Stimulated activated CD4-positive, alpha-beta T cell treated with anti-CD3 and anti-CD28 coated beads, Interleukin-4, amount 100 ng/mL, for 24 hours (primary cell): ENCODE results near the gene SAXO2.
A peak's percentile ranks its signal among the peaks of the same experiment; 100 is the strongest.
"Not testable (repeated sequence)": the region's sequence is repeated elsewhere in the genome, so short reads cannot be mapped to it uniquely, and the experiment has no call there.

ENCODE experiments used
- DNase-seq: peaks from one replicate; pipeline ENCODE4 v3.0.0-alpha.2; 2020

SAXO2 gene

GRCh38 chr15:82288202-82288601 lies 25.6 kb downstream of the SAXO2 start:
- not testable (repeated sequence) for DNase-seq

GRCh38 chr15:82292271-82292670 lies 29.7 kb downstream of the SAXO2 start:
- DNase-seq, result no peak

- DNase-seq, result no peak
Measured at GRCh38 chr15:82294061-82294690, 31.6 kb downstream of the SAXO2 start.

- DNase-seq, result no peak
Measured at GRCh38 chr15:82297546-82297945, 34.9 kb downstream of the SAXO2 start.

- DNase-seq, result no peak
Measured at GRCh38 chr15:82298032-82298431, 35.4 kb downstream of the SAXO2 start.

- peak; percentile 42 for DNase-seq
Measured at GRCh38 chr15:82298520-82298919, 35.9 kb downstream of the SAXO2 start.

- not testable (repeated sequence) for DNase-seq
Measured at GRCh38 chr15:82299511-82299914, 36.9 kb downstream of the SAXO2 start.

- not testable (repeated sequence) for DNase-seq
Measured at GRCh38 chr15:82300326-82300725, 37.7 kb downstream of the SAXO2 start.

- no peak for DNase-seq
Measured at GRCh38 chr15:82300883-82301282, 38.3 kb downstream of the SAXO2 start.

GRCh38 chr15:82301296-82302016 lies 38.8 kb downstream of the SAXO2 start:
- no peak for DNase-seq

GRCh38 chr15:82303956-82304777 lies 41.5 kb downstream of the SAXO2 start:
- DNase-seq, result no peak

GRCh38 chr15:82304778-82305090 lies 42.1 kb downstream of the SAXO2 start:
- no peak for DNase-seq

- DNase-seq, result no peak
Measured at GRCh38 chr15:82305621-82306048, 43.0 kb downstream of the SAXO2 start.

GRCh38 chr15:82306791-82307713 lies 44.4 kb downstream of the SAXO2 start:
- DNase-seq, result no peak

- DNase-seq, result no peak
Measured at GRCh38 chr15:82307714-82308081, 45.1 kb downstream of the SAXO2 start.

- DNase-seq, result no peak
Measured at GRCh38 chr15:82309802-82310201, 47.2 kb downstream of the SAXO2 start.

- not testable (repeated sequence) for DNase-seq
Measured at GRCh38 chr15:82311321-82311720, 48.7 kb downstream of the SAXO2 start.

GRCh38 chr15:82312586-82313349 lies 50.1 kb downstream of the SAXO2 start:
- no peak for DNase-seq

GRCh38 chr15:82313446-82313845 lies 50.8 kb downstream of the SAXO2 start:
- no peak for DNase-seq

- not testable (repeated sequence) for DNase-seq
Measured at GRCh38 chr15:82313951-82314768, 51.5 kb downstream of the SAXO2 start.
